Measurements from ENCODE around the gene DIP2B. TPM values are rescaled to one million over a fixed set of nuclear protein-coding genes. Genes with fewer than 3 reads are reported as not detected.

DIP2B gene
- polyA plus RNA-seq, 3 donors: 3.5 to 12.3 (median 6.5) TPM

GRCh38 chr12:50672158-50672557 lies 167.4 kb downstream of the DIP2B start:
- Histone ChIP-seq H3K79me2 (ENCODE audit: insufficient read depth, low read length) (no peaks in the 10 kb centered on the region), H3K4me1 (ENCODE audit: control insufficient read depth in 1 of 2, insufficient read depth in 2 of 2, low read length in 2 of 2) (no peaks in the 10 kb centered on the region), H3K4me3 (replicated peaks in 1 of 3; ENCODE audit: low read depth in 2 of 3, low read length in 3 of 3) (no peak overlapping the region), H3K9ac (ENCODE audit: insufficient read depth, low read length, poor library complexity, severe bottlenecking) (no peak overlapping the region), H3K27ac (ENCODE audit: low read depth in 1 of 2, low read length in 2 of 2) (no peak overlapping the region), H3K9me3 (replicated peaks in 1 of 2; ENCODE audit: control insufficient read depth in 1 of 2, insufficient read depth in 1 of 2, low read length in 2 of 2) (no peaks in the 10 kb centered on the region), H3K36me3 (replicated peaks in 1 of 2; ENCODE audit: control insufficient read depth in 1 of 2, insufficient read depth in 2 of 2, low read length in 2 of 2) (peaks cover 52 to 85% of the 10 kb centered on the region in 2 donors), H3K27me3 (ENCODE audit: control insufficient read depth in 2 of 2, insufficient read depth in 2 of 2, low read length in 2 of 2) (no peaks in the 10 kb centered on the region), H2AFZ (ENCODE audit: insufficient read depth, low read depth, low read length, poor library complexity, severe bottlenecking) (no peak overlapping the region), H3K4me2 (replicated peaks; ENCODE audit: extremely low read depth, low read length, poor library complexity, severe bottlenecking) (no peak overlapping the region), H4K20me1 (ENCODE audit: insufficient read depth, low read length) (peaks cover 25% of the 10 kb centered on the region)
- intact Hi-C loops (cut with micrococcal nuclease): no loop called here
- no peak overlapping the region for H3K27ac Mint-ChIP-seq
- H3K4me3 Mint-ChIP-seq: no peak overlapping the region
- no peak for TF ChIP-seq CTCF (IDR thresholded peaks at IDR 0.05)
- DNase-seq: no peak
- no peaks in the 10 kb centered on the region for H3K9me3 Mint-ChIP-seq
- 91% methylated on average over 1 of the region's 3 CpGs for WGBS (ENCODE audit: insufficient coverage)
- peaks cover 60 to 72% of the 10 kb centered on the region in 2 donors for H3K36me3 Mint-ChIP-seq
- H3K27me3 Mint-ChIP-seq (ENCODE audit: low read depth in 3 of 3): peaks cover 0 to 3% (median 0%) of the 10 kb centered on the region in 3 donors
- H3K4me1 Mint-ChIP-seq: no peaks in the 10 kb centered on the region

- Histone ChIP-seq H4K20me1 (ENCODE audit: insufficient read depth, low read length) (no peaks in the 10 kb centered on the region), H3K27me3 (ENCODE audit: control insufficient read depth in 2 of 2, insufficient read depth in 2 of 2, low read length in 2 of 2) (no peaks in the 10 kb centered on the region), H3K9ac (ENCODE audit: insufficient read depth, low read length, poor library complexity, severe bottlenecking) (no peak overlapping the region), H2AFZ (ENCODE audit: insufficient read depth, low read depth, low read length, poor library complexity, severe bottlenecking) (no peak overlapping the region), H3K36me3 (replicated peaks in 1 of 2; ENCODE audit: control insufficient read depth in 1 of 2, insufficient read depth in 2 of 2, low read length in 2 of 2) (peaks cover 77 to 97% of the 10 kb centered on the region in 2 donors), H3K4me1 (ENCODE audit: control insufficient read depth in 1 of 2, insufficient read depth in 2 of 2, low read length in 2 of 2) (no peaks in the 10 kb centered on the region), H3K27ac (ENCODE audit: low read depth in 1 of 2, low read length in 2 of 2) (no peak overlapping the region), H3K4me3 (replicated peaks in 1 of 3; ENCODE audit: low read depth in 2 of 3, low read length in 3 of 3) (no peak overlapping the region), H3K79me2 (ENCODE audit: insufficient read depth, low read length) (no peaks in the 10 kb centered on the region), H3K4me2 (replicated peaks; ENCODE audit: extremely low read depth, low read length, poor library complexity, severe bottlenecking) (no peak overlapping the region), H3K9me3 (replicated peaks in 1 of 2; ENCODE audit: control insufficient read depth in 1 of 2, insufficient read depth in 1 of 2, low read length in 2 of 2) (no peaks in the 10 kb centered on the region)
- H3K27me3 Mint-ChIP-seq (ENCODE audit: low read depth in 3 of 3): no peaks in the 10 kb centered on the region
- H3K4me3 Mint-ChIP-seq: no peak overlapping the region
- no peak for TF ChIP-seq CTCF (IDR thresholded peaks at IDR 0.05)
- intact Hi-C loops (cut with micrococcal nuclease): no loop called here
- DNase-seq: no peak
- no CpG with 5 or more reads among the region's 4 CpGs for WGBS (ENCODE audit: insufficient coverage)
- peaks cover 78 to 80% of the 10 kb centered on the region in 2 donors for H3K36me3 Mint-ChIP-seq
- peak overlapping the region in 1 of 7 donors; percentile 14 for H3K27ac Mint-ChIP-seq
- H3K4me1 Mint-ChIP-seq: no peaks in the 10 kb centered on the region
- no peaks in the 10 kb centered on the region for H3K9me3 Mint-ChIP-seq
These were observed 172.0 kb downstream of the DIP2B start for GRCh38 chr12:50676756-50677155.

All from CD14-positive monocyte (primary cell).